Stimulated activated CD4-positive, alpha-beta T cell treated with anti-CD3 and anti-CD28 coated beads, Interleukin-12 subunit alpha, Interleukin-12 subunit beta, amount 100 ng/mL, for 48 hours (primary cell): ENCODE measurements around the gene HAUS6.
"Not testable (repeated sequence)": the region's sequence is repeated elsewhere in the genome, so short reads cannot be mapped to it uniquely, and the experiment has no call there.

ENCODE experiments used
- DNase-seq, 3 donors: peaks; one replicate each; pipeline ENCODE4 v3.0.0-alpha.2; 2020; ENCODE audit warnings: low read depth in 2 of 3, low spot score in 1 of 3

The HAUS6 gene

DNA sequence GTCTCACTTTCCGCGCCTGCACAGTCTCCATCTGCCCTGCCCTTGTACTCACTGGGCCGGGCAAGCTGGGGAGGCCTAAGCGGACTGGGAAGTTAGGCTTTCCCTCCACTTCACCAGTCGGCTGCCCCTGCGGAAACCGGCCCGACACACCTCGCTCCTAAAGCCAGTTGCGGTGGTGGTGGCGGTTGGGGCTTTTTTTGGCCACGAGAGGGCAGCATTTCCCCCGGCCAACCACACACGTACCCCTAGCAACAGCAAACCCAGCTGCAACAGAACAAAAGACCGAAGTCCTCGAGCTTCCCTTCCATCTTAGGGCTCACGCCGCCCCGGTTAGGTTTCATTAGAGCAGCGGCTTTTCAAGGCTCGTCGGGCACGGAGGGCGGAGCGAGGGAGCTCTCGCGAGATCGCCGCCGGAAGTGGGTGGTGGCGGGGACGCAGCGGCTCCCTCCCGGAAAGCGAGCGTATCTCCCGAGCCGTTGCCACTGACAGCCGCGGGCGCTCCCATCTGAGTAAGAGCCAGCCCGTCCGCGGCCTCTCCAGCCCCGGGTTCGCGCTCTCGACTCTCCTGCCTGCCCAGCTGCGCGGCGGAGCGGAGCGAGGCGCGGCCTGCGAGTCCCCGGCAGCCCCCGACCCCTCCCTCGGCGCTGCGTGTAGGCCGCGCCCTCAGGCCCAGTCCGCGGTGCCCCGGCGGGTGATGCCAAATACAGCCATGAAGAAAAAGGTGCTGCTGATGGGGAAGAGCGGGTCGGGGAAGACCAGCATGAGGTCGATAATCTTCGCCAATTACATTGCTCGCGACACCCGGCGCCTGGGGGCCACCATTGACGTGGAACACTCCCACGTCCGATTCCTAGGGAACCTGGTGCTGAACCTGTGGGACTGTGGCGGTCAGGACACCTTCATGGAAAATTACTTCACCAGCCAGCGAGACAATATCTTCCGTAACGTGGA is 53.5 kb downstream of the HAUS6 start, which contains the start of gene RRAGA:
Gene RRAGA, plus strand, starts transcription at position 462 of the 951 bp plus-strand sequence. Its CDS starts 233 bp downstream, at position 695.
- DNase-seq = peak; percentile 88 to 93 (median 91)

DNA sequence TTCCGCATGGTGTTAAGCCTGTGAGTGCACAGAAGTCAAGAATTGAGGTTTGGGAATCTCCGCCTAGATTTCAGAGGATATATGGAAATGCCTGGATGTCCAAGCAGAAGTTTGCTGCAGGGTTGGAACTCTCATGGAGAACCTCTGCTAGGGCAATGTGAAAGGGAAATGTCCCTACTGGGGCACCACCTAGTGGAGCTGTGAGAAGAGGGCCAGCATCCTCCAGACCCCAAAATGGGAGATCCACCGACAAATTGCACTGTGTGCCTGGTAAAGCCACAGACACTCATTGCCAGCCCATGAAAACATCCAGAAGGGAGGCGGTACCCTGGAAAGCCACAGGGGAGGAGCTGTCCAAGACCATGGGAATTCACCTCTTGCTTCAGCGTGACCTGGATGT is 66.1 kb downstream of the HAUS6 start:
- DNase-seq = no peak

DNA sequence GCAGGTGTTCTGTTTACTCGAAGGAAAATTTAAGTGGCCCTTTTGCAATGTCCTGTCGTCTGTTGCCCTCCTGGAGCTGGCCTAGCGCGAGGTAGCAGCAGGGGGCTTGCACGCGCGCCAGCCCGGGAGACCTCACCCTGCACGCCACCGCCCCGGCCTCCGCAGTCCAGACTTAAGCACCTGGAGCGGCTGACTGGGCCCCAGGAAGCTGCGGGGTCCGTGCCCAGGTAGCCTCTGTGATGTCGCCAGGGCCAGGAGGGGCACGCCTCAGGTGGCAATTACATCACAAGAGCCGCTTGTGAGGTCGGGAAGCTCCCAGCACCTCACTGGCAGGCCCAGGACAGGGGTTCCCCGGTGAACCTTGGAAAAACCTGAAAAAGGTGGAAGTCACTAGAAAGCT is 69.7 kb downstream of the HAUS6 start, which contains the start of gene SAXO1:
Gene SAXO1, minus strand, starts transcription at position 195 of the 400 bp plus-strand sequence. CDS start 301 bp downstream, outside the sequence.
- no peak for DNase-seq

DNA sequence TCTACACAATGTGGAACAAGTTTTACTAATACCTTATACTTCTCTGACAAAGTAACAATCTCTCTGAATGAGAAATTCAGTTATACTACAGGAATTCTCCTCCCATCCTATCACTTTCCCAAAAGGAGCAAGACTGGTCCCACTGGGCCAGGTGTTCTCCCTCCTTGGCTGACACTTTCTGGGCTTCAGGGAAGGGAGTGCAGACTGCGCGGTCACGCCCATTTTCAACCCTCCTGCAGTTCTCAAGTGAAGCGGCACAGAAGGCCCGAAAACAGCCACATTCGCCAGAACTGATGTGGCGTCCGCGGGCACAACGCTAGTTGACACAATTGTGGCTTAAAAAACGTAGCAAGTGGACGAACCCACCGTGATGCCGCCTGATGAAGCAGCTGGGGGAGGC is 70.3 kb downstream of the HAUS6 start:
- no peak for DNase-seq

DNA sequence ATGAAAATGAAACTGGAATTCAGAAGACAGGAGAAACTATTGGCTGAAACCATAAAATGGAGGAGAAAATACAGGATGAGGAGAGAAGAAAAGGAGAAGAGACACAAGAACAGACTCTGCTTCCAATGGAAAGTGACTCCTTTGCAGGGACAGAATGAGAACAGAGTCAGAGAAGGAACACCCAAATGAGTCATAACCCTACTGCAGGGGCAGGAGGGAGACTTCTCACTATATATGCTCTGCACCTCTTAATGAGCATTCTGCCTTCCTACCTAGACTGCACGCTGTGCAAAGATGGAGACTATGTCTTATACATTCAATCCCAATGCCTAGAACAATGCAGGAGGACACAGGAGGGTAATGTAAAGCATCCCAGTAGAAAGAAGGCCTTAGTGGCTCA is 71.8 kb downstream of the HAUS6 start:
- DNase-seq = no peak

DNA sequence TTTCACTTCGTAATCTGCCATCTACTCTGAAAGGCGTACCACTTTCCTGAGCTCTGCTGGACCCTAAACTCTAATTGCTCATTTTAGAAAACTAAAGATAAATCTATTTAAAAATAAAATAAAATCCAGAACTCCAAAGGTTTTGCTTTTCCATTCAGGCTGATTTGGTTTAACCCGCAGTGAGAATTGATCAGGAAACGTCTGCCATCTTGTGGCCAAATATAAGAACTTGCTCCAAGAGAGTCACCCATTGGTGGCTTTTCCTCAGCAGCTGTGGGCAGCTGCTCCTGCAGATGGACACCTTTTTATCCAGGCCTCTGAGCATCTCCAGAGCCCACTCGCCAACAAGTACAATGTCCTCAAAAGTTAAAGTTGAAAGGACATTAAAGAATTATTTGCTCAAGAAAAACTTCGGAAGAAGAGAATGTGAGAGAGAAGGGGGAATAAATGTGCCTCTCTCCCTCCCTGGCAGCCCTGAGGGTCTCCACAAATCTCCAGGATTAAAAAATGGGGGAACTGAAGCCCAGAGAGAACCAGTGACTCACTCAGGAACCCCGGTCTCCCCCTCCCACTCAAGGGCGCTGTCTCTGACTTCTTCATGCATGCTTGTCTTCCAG is 73.8 kb downstream of the HAUS6 start:
- DNase-seq = no peak

DNA sequence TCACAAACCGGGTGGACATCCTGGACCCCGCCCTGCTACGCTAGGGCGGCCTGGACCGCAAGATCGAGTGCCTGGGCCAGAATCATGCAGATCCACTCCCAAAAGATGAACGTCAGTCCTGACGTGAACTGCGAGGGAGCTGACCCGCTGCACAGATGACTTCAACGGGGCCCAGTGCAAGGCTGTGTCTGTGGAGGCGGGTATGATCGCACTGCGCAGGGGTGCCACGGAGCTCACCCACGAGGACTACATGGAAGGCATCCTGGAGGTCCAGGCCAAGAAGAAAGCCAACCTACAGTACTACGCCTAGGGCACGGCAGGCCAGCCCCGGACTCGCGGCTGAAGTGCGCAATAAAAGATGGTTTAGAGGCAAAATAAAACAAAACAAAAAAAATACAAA is 74.9 kb downstream of the HAUS6 start:
- DNase-seq = no peak

DNA sequence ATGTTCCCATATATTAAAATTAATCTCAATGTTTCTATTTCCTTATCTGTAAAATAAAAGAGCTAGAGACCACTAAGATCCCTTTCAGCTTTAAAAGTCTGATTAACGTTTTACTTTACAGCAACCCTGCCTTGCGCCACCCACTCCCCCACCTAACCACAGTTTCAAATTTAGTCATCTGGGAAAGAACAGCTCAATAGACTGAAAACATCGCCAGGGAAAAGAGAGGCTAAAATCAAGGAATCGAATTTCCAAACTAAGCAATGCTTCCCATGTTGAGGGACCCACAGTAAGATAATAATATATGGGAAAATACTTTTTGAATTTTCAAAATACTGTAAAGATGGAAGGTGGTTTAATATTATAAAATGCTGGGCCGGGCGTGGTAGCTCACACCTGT is 76.3 kb downstream of the HAUS6 start:
- DNase-seq = no peak

DNA sequence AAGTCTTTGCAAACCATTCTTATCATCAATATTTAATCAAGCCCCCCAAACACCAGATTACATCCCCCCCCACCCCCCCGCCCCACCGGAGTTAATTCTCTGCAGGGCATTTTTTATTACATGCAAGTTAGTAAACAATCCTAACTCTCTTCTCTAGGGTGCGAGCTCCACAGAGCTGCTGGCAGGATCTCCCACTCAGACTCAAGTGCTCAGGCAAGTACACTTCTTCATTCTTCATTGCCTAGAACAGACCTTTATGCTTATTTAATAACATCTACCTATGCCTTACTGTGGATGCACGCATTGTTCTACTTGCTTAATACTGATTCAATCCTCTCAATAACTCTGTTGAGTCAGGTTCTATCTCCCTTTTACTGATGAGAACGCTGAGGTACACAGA is 79.6 kb downstream of the HAUS6 start:
- no peak for DNase-seq

DNA sequence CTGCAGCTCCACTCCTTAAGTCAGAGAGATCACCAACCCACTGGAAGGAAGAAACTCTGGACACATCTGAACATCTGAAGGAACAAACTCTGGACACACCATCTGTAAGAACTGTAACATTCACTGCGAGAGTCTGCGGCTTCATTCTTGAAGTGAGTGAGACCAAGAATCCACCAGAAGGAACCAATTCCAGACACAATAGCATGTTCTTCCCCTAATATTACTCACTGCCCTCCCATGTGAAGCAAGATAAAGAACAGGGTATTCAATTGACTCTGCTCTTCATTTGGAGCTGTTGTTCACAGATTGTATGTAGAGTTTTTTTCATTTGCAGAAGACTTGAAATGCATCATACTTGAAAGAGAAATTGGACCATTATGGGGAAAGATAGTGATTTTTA is 80.5 kb downstream of the HAUS6 start:
- DNase-seq = no peak

DNA sequence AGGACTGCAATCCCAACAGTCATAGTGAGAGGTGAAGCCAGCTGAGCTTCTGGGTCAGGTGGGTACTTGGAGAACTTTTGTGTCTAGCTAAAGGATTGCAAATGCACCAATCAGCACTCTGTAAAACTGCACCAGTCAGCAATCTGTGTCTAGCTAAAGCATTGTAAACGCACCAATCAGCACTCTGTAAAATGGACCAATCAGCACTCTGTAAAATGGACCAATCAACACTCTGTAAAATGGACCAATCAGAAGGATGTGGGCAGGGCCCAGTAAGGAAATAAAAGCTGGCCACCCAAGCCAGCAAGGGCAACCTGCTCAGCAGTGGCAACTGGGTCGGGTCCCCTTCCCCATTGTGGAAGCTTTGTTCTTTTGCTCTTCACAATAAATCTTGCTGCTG is 81.1 kb downstream of the HAUS6 start:
- not testable (repeated sequence) for DNase-seq

DNA sequence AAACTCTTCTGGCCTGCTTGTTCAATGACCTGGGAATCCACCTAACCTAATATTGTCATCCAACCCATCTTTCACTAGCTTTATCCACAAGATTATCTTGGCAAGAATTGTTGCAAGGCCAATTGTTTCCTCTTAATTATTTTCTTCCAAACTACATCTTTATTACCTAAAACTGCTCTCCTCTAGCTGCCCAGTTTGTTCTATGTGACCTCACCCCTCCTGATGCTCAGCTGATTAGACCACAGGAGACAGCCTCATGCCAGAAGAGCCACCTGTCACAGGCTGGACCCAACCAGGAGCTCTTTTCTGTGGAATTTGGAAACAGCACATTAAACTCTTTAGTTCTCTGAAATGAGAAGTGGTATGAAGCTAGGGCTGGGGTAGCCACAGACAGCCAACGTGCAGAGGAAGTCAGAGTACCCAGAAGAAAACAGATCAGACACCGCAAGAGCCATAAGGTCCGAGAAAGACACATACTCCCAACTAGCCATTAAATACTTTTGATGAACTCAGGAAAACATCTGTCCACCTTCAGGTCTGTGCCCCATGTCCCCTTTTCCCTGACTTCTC is 81.7 kb downstream of the HAUS6 start:
- DNase-seq = no peak

DNA sequence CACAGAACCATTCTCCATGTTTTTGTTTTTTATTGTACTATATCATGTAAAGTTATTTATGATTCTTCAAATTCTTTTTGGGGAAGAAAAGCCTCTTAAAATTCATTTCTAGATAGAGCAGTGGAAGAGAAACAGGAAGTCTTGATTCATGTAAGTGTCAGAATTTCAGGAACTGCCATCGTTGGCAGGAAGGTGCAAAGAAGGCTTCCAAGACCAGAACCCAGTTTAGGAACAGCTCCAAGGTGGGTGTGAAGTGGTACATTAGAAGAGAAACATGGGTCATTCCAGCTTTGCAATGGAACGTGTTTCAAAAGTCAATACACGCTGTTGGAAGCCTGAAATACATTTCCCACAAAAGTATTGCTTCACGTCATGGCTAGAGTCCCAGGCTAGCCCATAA is 84.5 kb downstream of the HAUS6 start:
- no peak for DNase-seq

DNA sequence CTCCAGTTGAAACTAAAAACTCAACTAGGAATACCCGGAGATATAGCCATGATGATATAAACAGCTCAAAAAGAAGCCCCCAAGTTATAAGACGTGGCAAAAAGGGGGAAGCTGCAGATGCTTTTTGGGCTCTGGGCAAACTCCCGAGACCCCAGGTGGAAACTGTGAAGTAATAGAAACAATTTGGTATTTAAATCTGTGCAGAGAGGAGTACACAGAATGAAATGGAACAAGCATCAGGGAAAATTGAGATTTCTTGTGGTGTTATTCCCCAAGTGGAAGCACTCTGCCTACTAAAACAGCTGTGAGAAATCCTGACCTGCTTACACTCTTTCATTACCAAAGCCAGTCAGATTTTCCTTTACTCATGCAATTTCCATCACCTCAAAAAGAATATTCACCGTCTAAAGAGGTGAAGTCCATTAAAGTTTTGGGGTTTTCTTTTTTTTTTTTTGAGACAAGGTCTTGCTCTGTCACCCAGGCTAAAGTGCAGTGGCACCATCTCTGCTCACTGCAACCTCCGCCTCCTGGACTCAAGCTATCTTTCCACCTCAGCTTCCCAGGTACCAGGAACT is 93.2 kb downstream of the HAUS6 start:
- DNase-seq = no peak
